Astrocyte of the spinal cord (primary cell): ENCODE results near the gene ERG.

Source experiments
- DNase-seq: peaks from one replicate; pipeline ENCODE4 v3.0.0; 2011; ENCODE audit warnings: low read depth, low spot score
- H3K4me3 ChIP-seq: 2 replicates; pipeline ENCODE4 v1.5.1; 2011; ENCODE audit warnings: low read depth, mild to moderate bottlenecking, low read length, moderate library complexity
- CTCF ChIP-seq: IDR thresholded peaks from 2 replicates; pipeline ENCODE4 v1.5.1; 2012; ENCODE audit warnings: low read depth, mild to moderate bottlenecking, low read length, inconsistent platforms
- in situ Hi-C: cut with HindIII; loops from 2 replicates; pipeline ENCODE4 v1.10.0; 2017; ENCODE audit warnings: low sequenced_read_pairs

The ERG gene

GRCh38 chr21:38503583-38503982 lies 5.3 kb upstream of the ERG start:
- DNase-seq: peak; percentile 75
- no peak overlapping the region for H3K4me3 ChIP-seq
- TF ChIP-seq CTCF: no peak
- in situ Hi-C loops: no loop called here

DNA sequence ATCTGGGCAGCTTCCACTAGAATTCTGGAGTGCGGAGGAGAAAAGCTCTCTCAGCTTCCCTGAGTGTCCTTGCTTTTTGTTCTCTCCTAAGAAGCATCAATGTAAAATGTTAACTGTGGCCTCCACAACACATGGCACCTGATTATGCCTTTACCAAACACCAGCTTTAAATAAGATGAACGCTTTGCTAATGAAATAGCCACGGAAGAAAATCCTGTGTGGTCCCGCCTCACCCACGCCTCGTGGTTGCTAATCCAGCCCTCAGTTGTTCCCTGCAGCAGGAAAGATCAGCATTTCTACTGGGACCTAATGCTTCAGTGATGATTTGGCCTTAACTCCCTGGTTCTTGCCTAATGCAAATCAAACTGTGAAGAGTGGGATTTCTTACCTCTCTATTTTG lies 1.8 kb upstream of the ERG start:
- no peak for DNase-seq
- H3K4me3 ChIP-seq: no peak overlapping the region
- no peak for TF ChIP-seq CTCF
- in situ Hi-C loops: no loop called here

GRCh38 chr21:38499296-38499695 lies 1.0 kb upstream of the ERG start:
- no peak overlapping the region for H3K4me3 ChIP-seq
- in situ Hi-C loops: no loop called here
- DNase-seq: no peak
- no peak for TF ChIP-seq CTCF

DNA sequence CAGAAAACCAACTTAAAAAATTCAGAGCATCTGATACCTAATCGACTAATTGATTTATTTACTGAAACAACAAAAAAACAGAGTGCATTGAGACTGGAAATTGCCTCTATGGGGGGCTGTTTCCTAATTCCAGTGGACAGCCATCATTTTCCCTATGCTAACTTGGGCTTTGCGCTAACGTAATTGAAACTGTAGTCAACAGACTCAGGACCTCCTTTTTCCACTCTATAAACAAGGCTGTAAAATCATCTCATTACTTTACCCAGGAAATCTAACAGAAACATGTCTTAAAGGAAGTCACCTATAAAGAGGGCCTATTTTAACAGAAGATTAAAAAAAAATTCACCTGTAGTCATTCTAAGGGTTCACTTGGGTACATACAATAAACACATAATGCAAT lies 2.1 kb downstream of the ERG start:
- in situ Hi-C loops: no loop called here
- no peak for DNase-seq
- no peak for TF ChIP-seq CTCF
- no peak overlapping the region for H3K4me3 ChIP-seq

GRCh38 chr21:38495696-38496095 lies 2.6 kb downstream of the ERG start:
- no peak for DNase-seq
- H3K4me3 ChIP-seq: no peak overlapping the region
- TF ChIP-seq CTCF: no peak
- in situ Hi-C loops: no loop called here

- no peak for TF ChIP-seq CTCF
- H3K4me3 ChIP-seq: no peak overlapping the region
- DNase-seq: no peak
- in situ Hi-C loops: no loop called here
These were observed 3.0 kb downstream of the ERG start for GRCh38 chr21:38495242-38495641.

- in situ Hi-C loops: no loop called here
- DNase-seq: peak; percentile 47
- no peak for TF ChIP-seq CTCF
- H3K4me3 ChIP-seq: no peak overlapping the region
These were observed 3.6 kb downstream of the ERG start for GRCh38 chr21:38494703-38495102.
